GM12878 (cell line): ENCODE data around the gene IL1RAPL1.

Source experiments
- CEBPB ChIP-seq, 2 experiments: fragments of 150-350 bp in 1 of 2; IDR thresholded peaks; 2 replicates each; pipeline ENCODE4 v1.6.1; 2012 to 2014; ENCODE audit warnings: low read depth in 2 of 2, low read length in 2 of 2, borderline replicate concordance in 1 of 2, inconsistent platforms in 1 of 2
- CTCF ChIP-seq, 3 experiments: IDR thresholded peaks in 2 of 3; conservative IDR thresholded peaks in 1 of 3; 2 replicates each; pipeline ENCODE4 v1.5.1; 2011; ENCODE audit warnings: low read depth in 3 of 3, low read length in 3 of 3, mild to moderate bottlenecking in 3 of 3, control low read depth in 2 of 3, moderate library complexity in 2 of 3, inconsistent platforms in 1 of 3, mixed read lengths in 1 of 3; ENCODE audit not compliant: control insufficient read depth in 2 of 3, insufficient read depth in 1 of 3; ENCODE audit errors: extremely low read depth in 1 of 3
- EP300 ChIP-seq, 2 experiments: fragments of 150-350 bp in 1 of 2; IDR thresholded peaks; 2 replicates each; pipeline ENCODE4 v1.6.1; 2011 to 2012; ENCODE audit warnings: low read depth in 2 of 2, low read length in 2 of 2, borderline replicate concordance in 1 of 2, improper control_type of control experiment in 1 of 2, inconsistent platforms in 1 of 2; ENCODE audit not compliant: control insufficient read depth in 1 of 2
- ETV6 ChIP-seq, 2 experiments: fragments of 450-650 bp in 1 of 2; IDR thresholded peaks in 1 of 2; conservative IDR thresholded peaks in 1 of 2; 2 replicates each; pipeline ENCODE4 v1.6.1; 2014; ENCODE audit warnings: antibody characterized with exemption in 1 of 2, borderline replicate concordance in 1 of 2, low read depth in 1 of 2, mild to moderate bottlenecking in 1 of 2, moderate library complexity in 1 of 2
- POLR2A ChIP-seq: IDR thresholded peaks from 2 replicates; pipeline ENCODE4 v1.6.1; 2011; ENCODE audit warnings: low read depth, mild to moderate bottlenecking, low read length
- SIN3A ChIP-seq: IDR thresholded peaks from 2 replicates; pipeline ENCODE4 v1.6.1; 2012; ENCODE audit warnings: low read depth, low read length, improper control_type of control experiment
- TAF1 ChIP-seq: IDR thresholded peaks from 2 replicates; pipeline ENCODE4 v1.6.1; 2011; ENCODE audit warnings: mild to moderate bottlenecking, low read depth, low read length, borderline replicate concordance
- TCF7 ChIP-seq: IDR thresholded peaks from 2 replicates; pipeline ENCODE4 v1.6.1; 2014; ENCODE audit warnings: antibody characterized with exemption, borderline replicate concordance
- YBX1 ChIP-seq: fragments of 450-650 bp; IDR thresholded peaks from 2 replicates; pipeline ENCODE4 v1.6.1; 2016; ENCODE audit warnings: antibody characterized with exemption

GRCh38 chrX:29541038-29541437, 953.8 kb downstream of the IL1RAPL1 start:
- TF ChIP-seq POLR2A: no peak
- no peak for TF ChIP-seq CEBPB (IDR thresholded peaks at IDR 0.05; ENCODE audit: borderline replicate concordance in 1 of 2, low read depth in 2 of 2, low read length in 2 of 2)
- no peak for TF ChIP-seq CTCF (IDR thresholded peaks at IDR 0.05 in 2 of 3, conservative IDR thresholded peaks at IDR 0.05 in 1 of 3; ENCODE audit: control insufficient read depth in 2 of 3, extremely low read depth in 1 of 3, insufficient read depth in 1 of 3, low read depth in 3 of 3, low read length in 3 of 3)
- no peak for TF ChIP-seq TAF1
- no peak for TF ChIP-seq SIN3A
- no peak for TF ChIP-seq YBX1
- no peak for TF ChIP-seq EP300 (IDR thresholded peaks at IDR 0.05; ENCODE audit: borderline replicate concordance in 1 of 2, control insufficient read depth in 1 of 2, low read depth in 2 of 2, low read length in 2 of 2)
- no peak for TF ChIP-seq TCF7
- no peak for TF ChIP-seq ETV6 (conservative IDR thresholded peaks at IDR 0.05 in 1 of 2, IDR thresholded peaks at IDR 0.05 in 1 of 2; ENCODE audit: borderline replicate concordance in 1 of 2, low read depth in 1 of 2)
